ENCODE results near the gene EMP2. TPM values are rescaled to one million over a fixed set of nuclear protein-coding genes. Genes with fewer than 3 reads are reported as not detected.

EMP2 gene
- total and polyA plus RNA-seq, 4 experiments from 2014 or later: not detected

GRCh38 chr16:10543231-10543977 is 37.0 kb downstream of the EMP2 start:
- Histone ChIP-seq H3K36me3 (ENCODE audit: insufficient read depth, low read length) (no peaks in the 10 kb centered on the region), H3K4me3 (ENCODE audit: low read length in 2 of 2) (no peak overlapping the region), H3K27me3 (ENCODE audit: insufficient read depth, low read length) (no peaks in the 10 kb centered on the region), H3K27ac (ENCODE audit: low read depth, low read length) (no peak overlapping the region), H3K9me3 (ENCODE audit: control insufficient read depth in 1 of 2, low read length in 2 of 2) (no peaks in the 10 kb centered on the region), H3K4me1 (ENCODE audit: insufficient read depth, low read length) (no peaks in the 10 kb centered on the region)
- Mint-ChIP-seq H3K4me1 (no peaks in the 10 kb centered on the region), H3K4me3 (no peak overlapping the region), H3K36me3 (no peaks in the 10 kb centered on the region), H3K27me3 (peaks cover 5 to 6% of the 10 kb centered on the region in 2 donors), H3K27ac (peak overlapping the region in 1 of 7 donors; percentile 36), H3K9me3 (peaks cover 0 to 11% (median 9%) of the 10 kb centered on the region in 8 donors)
- intact Hi-C loops (cut with micrococcal nuclease): no loop called here
- no peak for DNase-seq
- POLR2A ChIA-PET (ENCODE audit: partially characterized antibody): no interaction called here
- CTCF ChIA-PET (ENCODE audit: partially characterized antibody): no interaction called here

GRCh38 chr16:10541366-10541765 is 39.0 kb downstream of the EMP2 start:
- no peak overlapping the region for H3K27ac ChIP-seq (ENCODE audit: low read depth, low read length)
- no peaks in the 10 kb centered on the region for H3K4me1 ChIP-seq (ENCODE audit: insufficient read depth, low read length)
- no peaks in the 10 kb centered on the region for H3K36me3 ChIP-seq (ENCODE audit: insufficient read depth, low read length)
- H3K4me3 ChIP-seq (ENCODE audit: low read length in 2 of 2): no peak overlapping the region
- H3K27me3 ChIP-seq (ENCODE audit: insufficient read depth, low read length): no peaks in the 10 kb centered on the region
- Mint-ChIP-seq H3K27ac (no peak overlapping the region), H3K4me3 (no peak overlapping the region), H3K9me3 (no peaks in the 10 kb centered on the region), H3K36me3 (no peaks in the 10 kb centered on the region), H3K27me3 (peaks cover 4 to 6% of the 10 kb centered on the region in 2 donors), H3K4me1 (no peaks in the 10 kb centered on the region)
- ChIA-PET POLR2A (ENCODE audit: partially characterized antibody) (no interaction called here), CTCF (ENCODE audit: partially characterized antibody) (interaction anchor here (0.7 kb wide), 1 partner anchor 20 kb away, joined by 3 read pairs; no protein-coding TSS in a partner anchor)
- intact Hi-C loops (cut with micrococcal nuclease): no loop called here
- no peaks in the 10 kb centered on the region for H3K9me3 ChIP-seq (ENCODE audit: control insufficient read depth in 1 of 2, low read length in 2 of 2)
- DNase-seq: no peak

- no peak overlapping the region for H3K4me3 Mint-ChIP-seq
- ChIA-PET POLR2A (ENCODE audit: partially characterized antibody) (no interaction called here), CTCF (ENCODE audit: partially characterized antibody) (interaction anchor here (1.2 kb wide), 1 partner anchor 17 kb away, joined by 4 read pairs; no protein-coding TSS in a partner anchor)
- no peak overlapping the region for H3K27ac ChIP-seq (ENCODE audit: low read depth, low read length)
- no peak overlapping the region for H3K27ac Mint-ChIP-seq
- H3K4me1 ChIP-seq (ENCODE audit: insufficient read depth, low read length): no peaks in the 10 kb centered on the region
- no peaks in the 10 kb centered on the region for H3K9me3 ChIP-seq (ENCODE audit: control insufficient read depth in 1 of 2, low read length in 2 of 2)
- no peaks in the 10 kb centered on the region for H3K4me1 Mint-ChIP-seq
- peaks cover 2 to 3% of the 10 kb centered on the region in 2 donors for H3K27me3 Mint-ChIP-seq
- no peak overlapping the region for H3K4me3 ChIP-seq (ENCODE audit: low read length in 2 of 2)
- H3K9me3 Mint-ChIP-seq: no peaks in the 10 kb centered on the region
- H3K27me3 ChIP-seq (ENCODE audit: insufficient read depth, low read length): no peaks in the 10 kb centered on the region
- intact Hi-C loops (cut with micrococcal nuclease): no loop called here
- no peak for DNase-seq
- H3K36me3 Mint-ChIP-seq: no peaks in the 10 kb centered on the region
- no peaks in the 10 kb centered on the region for H3K36me3 ChIP-seq (ENCODE audit: insufficient read depth, low read length)
Measured at GRCh38 chr16:10539793-10540192, 40.6 kb downstream of the EMP2 start.

- no peak overlapping the region for H3K27ac Mint-ChIP-seq
- no peaks in the 10 kb centered on the region for H3K4me1 ChIP-seq (ENCODE audit: insufficient read depth, low read length)
- no peak overlapping the region for H3K4me3 ChIP-seq (ENCODE audit: low read length in 2 of 2)
- no peaks in the 10 kb centered on the region for H3K4me1 Mint-ChIP-seq
- H3K27me3 Mint-ChIP-seq: peaks cover 2 to 3% of the 10 kb centered on the region in 2 donors
- DNase-seq: no peak
- H3K36me3 ChIP-seq (ENCODE audit: insufficient read depth, low read length): no peaks in the 10 kb centered on the region
- no peak overlapping the region for H3K27ac ChIP-seq (ENCODE audit: low read depth, low read length)
- H3K4me3 Mint-ChIP-seq: no peak overlapping the region
- H3K27me3 ChIP-seq (ENCODE audit: insufficient read depth, low read length): no peaks in the 10 kb centered on the region
- ChIA-PET POLR2A (ENCODE audit: partially characterized antibody) (no interaction called here), CTCF (ENCODE audit: partially characterized antibody) (interaction anchor here (0.8 to 1.2 kb wide), 2 partner anchors 17 to 24 kb away, joined by 3 to 4 read pairs; no protein-coding TSS in a partner anchor)
- no peaks in the 10 kb centered on the region for H3K9me3 ChIP-seq (ENCODE audit: control insufficient read depth in 1 of 2, low read length in 2 of 2)
- intact Hi-C loops (cut with micrococcal nuclease): no loop called here
- no peaks in the 10 kb centered on the region for H3K36me3 Mint-ChIP-seq
- H3K9me3 Mint-ChIP-seq: no peaks in the 10 kb centered on the region
Measured at GRCh38 chr16:10539236-10539635, 41.2 kb downstream of the EMP2 start.

GRCh38 chr16:10538583-10538982 is 41.8 kb downstream of the EMP2 start:
- no peaks in the 10 kb centered on the region for H3K4me1 ChIP-seq (ENCODE audit: insufficient read depth, low read length)
- H3K4me3 ChIP-seq (ENCODE audit: low read length in 2 of 2): no peak overlapping the region
- no peaks in the 10 kb centered on the region for H3K36me3 ChIP-seq (ENCODE audit: insufficient read depth, low read length)
- no peak overlapping the region for H3K27ac ChIP-seq (ENCODE audit: low read depth, low read length)
- DNase-seq: no peak
- no peak overlapping the region for H3K4me3 Mint-ChIP-seq
- H3K4me1 Mint-ChIP-seq: no peaks in the 10 kb centered on the region
- CTCF ChIA-PET (ENCODE audit: partially characterized antibody): interaction anchor here (0.8 to 1.2 kb wide), 2 partner anchors 16 to 24 kb away, joined by 3 to 4 read pairs; no protein-coding TSS in a partner anchor
- H3K27ac Mint-ChIP-seq: no peak overlapping the region
- H3K9me3 Mint-ChIP-seq: no peaks in the 10 kb centered on the region
- H3K36me3 Mint-ChIP-seq: no peaks in the 10 kb centered on the region
- no peaks in the 10 kb centered on the region for H3K27me3 ChIP-seq (ENCODE audit: insufficient read depth, low read length)
- H3K27me3 Mint-ChIP-seq: peaks cover 2 to 3% of the 10 kb centered on the region in 2 donors
- intact Hi-C loops (cut with micrococcal nuclease): no loop called here
- POLR2A ChIA-PET (ENCODE audit: partially characterized antibody): no interaction called here
- H3K9me3 ChIP-seq (ENCODE audit: control insufficient read depth in 1 of 2, low read length in 2 of 2): no peaks in the 10 kb centered on the region

- H3K4me1 ChIP-seq (ENCODE audit: insufficient read depth, low read length): no peaks in the 10 kb centered on the region
- Mint-ChIP-seq H3K4me1 (no peaks in the 10 kb centered on the region), H3K9me3 (no peaks in the 10 kb centered on the region), H3K36me3 (no peaks in the 10 kb centered on the region), H3K27ac (no peak overlapping the region), H3K27me3 (peaks cover 2 to 3% of the 10 kb centered on the region in 2 donors), H3K4me3 (no peak overlapping the region)
- DNase-seq: no peak
- ChIA-PET POLR2A (ENCODE audit: partially characterized antibody) (no interaction called here), CTCF (ENCODE audit: partially characterized antibody) (no interaction called here)
- no peak overlapping the region for H3K27ac ChIP-seq (ENCODE audit: low read depth, low read length)
- intact Hi-C loops (cut with micrococcal nuclease): no loop called here
- H3K4me3 ChIP-seq (ENCODE audit: low read length in 2 of 2): no peak overlapping the region
- H3K27me3 ChIP-seq (ENCODE audit: insufficient read depth, low read length): no peaks in the 10 kb centered on the region
- H3K36me3 ChIP-seq (ENCODE audit: insufficient read depth, low read length): no peaks in the 10 kb centered on the region
- H3K9me3 ChIP-seq (ENCODE audit: control insufficient read depth in 1 of 2, low read length in 2 of 2): no peaks in the 10 kb centered on the region
Measured at GRCh38 chr16:10537946-10538345, 42.5 kb downstream of the EMP2 start.

- Histone ChIP-seq H3K4me3 (ENCODE audit: low read length in 2 of 2) (no peak overlapping the region), H3K27me3 (ENCODE audit: insufficient read depth, low read length) (no peaks in the 10 kb centered on the region), H3K36me3 (ENCODE audit: insufficient read depth, low read length) (no peaks in the 10 kb centered on the region), H3K9me3 (ENCODE audit: control insufficient read depth in 1 of 2, low read length in 2 of 2) (no peaks in the 10 kb centered on the region), H3K4me1 (ENCODE audit: insufficient read depth, low read length) (no peaks in the 10 kb centered on the region), H3K27ac (ENCODE audit: low read depth, low read length) (no peak overlapping the region)
- intact Hi-C loops (cut with micrococcal nuclease): no loop called here
- H3K27ac Mint-ChIP-seq: no peak overlapping the region
- CTCF ChIA-PET (ENCODE audit: partially characterized antibody): no interaction called here
- H3K9me3 Mint-ChIP-seq: no peaks in the 10 kb centered on the region
- peaks cover 2 to 3% of the 10 kb centered on the region in 2 donors for H3K27me3 Mint-ChIP-seq
- no peaks in the 10 kb centered on the region for H3K36me3 Mint-ChIP-seq
- no peak for DNase-seq
- no peaks in the 10 kb centered on the region for H3K4me1 Mint-ChIP-seq
- POLR2A ChIA-PET (ENCODE audit: partially characterized antibody): no interaction called here
- no peak overlapping the region for H3K4me3 Mint-ChIP-seq
Measured at GRCh38 chr16:10536814-10537389, 43.5 kb downstream of the EMP2 start.
